ENCODE results near the gene ANKEF1. TPM values are rescaled to one million over a fixed set of nuclear protein-coding genes. Genes with fewer than 3 reads are reported as not detected.

Gene ANKEF1
- 10 to 100 TPM in 1 of 3 donors, 1 to 10 TPM in 2; 3.6 to 13.1 (median 7.3) TPM for total RNA-seq

DNA sequence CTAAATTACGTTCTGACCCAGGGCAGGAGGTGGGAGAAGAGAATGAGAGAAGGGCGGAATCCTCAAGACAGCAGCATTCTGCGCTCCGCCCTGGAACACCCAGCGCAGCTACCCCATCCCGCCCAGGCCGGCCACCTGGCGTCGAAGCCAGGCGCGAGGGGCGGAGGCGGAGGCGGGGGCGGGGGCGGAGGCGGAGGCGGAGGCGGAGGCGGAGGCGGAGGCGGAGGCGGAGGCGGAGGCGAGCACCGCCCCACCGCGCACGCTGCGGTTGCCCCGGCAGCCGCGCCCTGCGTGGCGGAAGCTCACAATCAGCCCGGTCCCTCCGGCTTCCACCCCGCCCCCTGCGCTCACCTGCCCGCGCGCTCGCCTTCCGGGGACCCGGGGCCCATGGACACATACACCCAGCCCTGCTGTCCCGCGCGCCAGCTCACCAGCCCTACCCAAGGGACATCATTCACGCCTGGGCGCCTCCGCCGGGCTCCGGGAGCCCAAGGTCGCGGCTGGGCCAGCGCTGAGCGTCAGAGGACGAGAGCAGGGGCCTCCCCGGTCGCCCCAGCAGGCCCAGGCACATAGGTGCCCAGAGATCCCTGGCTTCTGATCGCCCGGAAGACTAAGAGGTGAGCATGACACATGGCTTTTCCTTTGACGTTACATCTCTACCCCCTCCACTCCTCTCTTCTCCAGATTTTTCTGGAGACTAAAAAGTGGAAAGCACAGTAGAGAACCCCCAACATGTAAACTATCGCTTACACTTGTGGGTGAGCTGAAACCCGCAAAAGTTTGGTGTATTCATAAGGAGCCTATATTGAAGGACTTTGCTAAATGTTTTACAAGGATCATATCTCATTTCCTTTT lies at the start of gene ANKEF1:
ANKEF1 (plus strand) TSS at position 271 of the 855 bp plus-strand sequence. CDS start 3,315 bp downstream, outside the sequence.
- peak; percentile 42 to 79 for DNase-seq (ENCODE audit: low spot score in 2 of 2)
- H3K27me3 ChIP-seq = no peaks in the 10 kb centered on the region
- H3K4me1 ChIP-seq = no peaks in the 10 kb centered on the region
- no peak for TF ChIP-seq POLR2A (IDR thresholded peaks at IDR 0.05)
- TF ChIP-seq, protein P1, sequence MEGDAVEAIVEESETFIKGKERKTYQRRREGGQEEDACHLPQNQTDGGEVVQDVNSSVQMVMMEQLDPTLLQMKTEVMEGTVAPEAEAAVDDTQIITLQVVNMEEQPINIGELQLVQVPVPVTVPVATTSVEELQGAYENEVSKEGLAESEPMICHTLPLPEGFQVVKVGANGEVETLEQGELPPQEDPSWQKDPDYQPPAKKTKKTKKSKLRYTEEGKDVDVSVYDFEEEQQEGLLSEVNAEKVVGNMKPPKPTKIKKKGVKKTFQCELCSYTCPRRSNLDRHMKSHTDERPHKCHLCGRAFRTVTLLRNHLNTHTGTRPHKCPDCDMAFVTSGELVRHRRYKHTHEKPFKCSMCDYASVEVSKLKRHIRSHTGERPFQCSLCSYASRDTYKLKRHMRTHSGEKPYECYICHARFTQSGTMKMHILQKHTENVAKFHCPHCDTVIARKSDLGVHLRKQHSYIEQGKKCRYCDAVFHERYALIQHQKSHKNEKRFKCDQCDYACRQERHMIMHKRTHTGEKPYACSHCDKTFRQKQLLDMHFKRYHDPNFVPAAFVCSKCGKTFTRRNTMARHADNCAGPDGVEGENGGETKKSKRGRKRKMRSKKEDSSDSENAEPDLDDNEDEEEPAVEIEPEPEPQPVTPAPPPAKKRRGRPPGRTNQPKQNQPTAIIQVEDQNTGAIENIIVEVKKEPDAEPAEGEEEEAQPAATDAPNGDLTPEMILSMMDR (IDR thresholded peaks at IDR 0.05) = no peak
- no peak for TF ChIP-seq POLR2AphosphoS5 (IDR thresholded peaks at IDR 0.05)
- peak within 1 kb of the TSS; percentile 76 to 87 for H3K27ac ChIP-seq
- peak within 1 kb of the TSS; percentile 53 to 83 (median 62) for H3K4me3 ChIP-seq
- no peaks in the 10 kb centered on the region for H3K36me3 ChIP-seq
- intact Hi-C loops (cut with DNase I; ENCODE audit: low total_unique reads) = no loop called here
- H3K9me3 ChIP-seq = no peaks in the 10 kb centered on the region

DNA sequence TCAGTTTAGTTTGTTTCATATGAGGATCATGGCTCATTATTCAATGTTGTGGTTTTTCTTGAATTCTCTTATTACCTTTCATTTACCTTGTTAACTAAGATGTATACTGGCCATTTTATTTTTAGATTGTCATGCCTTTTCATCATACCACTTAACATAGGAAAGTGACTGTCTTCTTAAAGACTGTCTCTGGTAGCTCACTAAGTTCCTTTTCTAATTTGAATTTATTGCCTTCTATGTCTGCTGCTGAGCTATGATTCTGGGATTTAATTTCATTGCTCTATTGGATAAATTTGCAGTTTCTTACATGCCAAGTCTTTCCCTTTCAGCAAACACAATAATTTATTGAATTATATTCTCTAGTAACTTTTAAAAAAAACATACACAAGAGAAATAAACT lies 49.5 kb upstream of the ANKEF1 start:
- Histone ChIP-seq H3K27ac (no peak overlapping the region), H3K36me3 (no peaks in the 10 kb centered on the region), H3K27me3 (no peaks in the 10 kb centered on the region), H3K4me1 (no peaks in the 10 kb centered on the region), H3K9me3 (no peaks in the 10 kb centered on the region), H3K4me3 (no peak overlapping the region)
- intact Hi-C loops (cut with DNase I; ENCODE audit: low total_unique reads) = no loop called here
- no peak for DNase-seq (ENCODE audit: low spot score in 2 of 2)
- TF ChIP-seq POLR2A (IDR thresholded peaks at IDR 0.05) (no peak), POLR2AphosphoS5 (IDR thresholded peaks at IDR 0.05) (no peak)
- TF ChIP-seq, protein P1 (IDR thresholded peaks at IDR 0.05) = no peak

DNA sequence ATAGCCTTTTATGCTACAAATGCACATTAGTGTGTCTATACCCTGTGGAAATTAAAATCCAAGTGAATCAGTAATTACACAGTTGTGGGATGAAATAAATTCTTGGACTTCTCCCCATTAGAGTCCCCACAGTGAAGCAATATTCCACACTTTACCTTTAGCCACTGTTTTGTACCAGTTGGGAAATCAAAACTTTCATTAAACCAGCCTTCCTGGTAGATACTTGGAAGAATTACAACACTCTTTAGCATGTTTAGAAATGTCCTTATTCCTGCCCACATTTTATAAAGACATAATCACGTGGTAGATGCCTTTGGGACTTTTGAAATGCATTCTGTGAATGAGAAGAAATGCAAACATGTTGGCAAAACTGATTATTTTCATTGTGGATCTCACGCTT lies 49.0 kb upstream of the ANKEF1 start:
- Histone ChIP-seq H3K4me1 (no peaks in the 10 kb centered on the region), H3K27ac (no peak overlapping the region), H3K4me3 (no peak overlapping the region), H3K36me3 (no peaks in the 10 kb centered on the region), H3K27me3 (no peaks in the 10 kb centered on the region), H3K9me3 (no peaks in the 10 kb centered on the region)
- no peak for TF ChIP-seq POLR2AphosphoS5 (IDR thresholded peaks at IDR 0.05)
- TF ChIP-seq POLR2A (IDR thresholded peaks at IDR 0.05) = no peak
- TF ChIP-seq, protein P1 (IDR thresholded peaks at IDR 0.05) = no peak
- intact Hi-C loops (cut with DNase I; ENCODE audit: low total_unique reads) = no loop called here
- DNase-seq (ENCODE audit: low spot score in 2 of 2) = no peak

DNA sequence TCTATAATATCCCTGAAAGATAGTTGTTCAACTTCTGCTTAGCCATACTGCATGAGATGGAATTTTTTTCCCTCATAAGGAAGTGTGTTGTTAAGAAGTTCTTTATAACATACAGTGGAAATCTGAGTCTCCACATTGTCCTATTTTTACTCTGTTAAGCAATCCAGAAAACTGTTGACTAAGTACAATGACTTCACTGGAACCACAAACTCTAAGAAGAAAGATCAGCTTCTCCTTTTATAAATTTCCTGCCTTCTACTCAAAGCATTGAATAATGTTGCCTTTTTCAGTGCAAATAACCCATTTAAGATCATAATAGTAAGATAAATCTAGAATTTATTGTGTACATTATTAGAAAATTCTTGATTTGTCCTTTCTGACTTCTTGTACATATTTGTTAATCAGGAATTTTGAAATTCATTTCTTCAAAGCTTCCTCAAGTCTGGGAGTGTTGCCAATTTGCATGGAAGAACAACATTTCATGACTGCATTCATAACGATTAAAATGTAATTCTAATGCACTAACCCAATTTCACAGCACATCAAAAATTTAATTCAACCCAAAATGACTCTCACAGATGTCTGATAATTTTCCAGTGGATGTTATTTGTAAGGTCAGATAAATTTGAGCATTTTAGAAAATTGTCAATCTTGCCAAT lies 45.6 kb upstream of the ANKEF1 start:
- Histone ChIP-seq H3K4me3 (no peak overlapping the region), H3K27ac (no peak overlapping the region), H3K4me1 (no peaks in the 10 kb centered on the region), H3K27me3 (no peaks in the 10 kb centered on the region), H3K36me3 (no peaks in the 10 kb centered on the region), H3K9me3 (no peaks in the 10 kb centered on the region)
- no peak for TF ChIP-seq POLR2AphosphoS5 (IDR thresholded peaks at IDR 0.05)
- intact Hi-C loops (cut with DNase I; ENCODE audit: low total_unique reads) = no loop called here
- DNase-seq (ENCODE audit: low spot score in 2 of 2) = no peak

DNA sequence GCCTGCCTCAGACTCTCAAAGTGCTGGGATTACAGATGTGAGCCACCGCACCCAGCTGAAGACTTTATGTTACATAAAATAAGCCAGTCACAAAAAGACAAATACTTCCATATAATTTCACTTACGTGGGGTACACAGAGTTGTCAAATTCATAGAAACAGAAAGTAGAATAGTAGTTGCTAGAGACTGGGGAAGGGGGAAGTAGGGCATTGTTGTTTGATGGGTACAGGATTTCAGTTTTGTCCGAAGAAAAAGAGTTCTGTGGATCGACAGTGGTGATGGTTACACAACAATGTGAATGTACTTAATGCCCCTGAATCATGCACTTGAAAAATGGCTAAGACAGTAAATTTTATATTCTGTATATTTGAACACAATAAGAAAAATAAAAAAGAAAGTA lies 41.6 kb upstream of the ANKEF1 start:
- no peaks in the 10 kb centered on the region for H3K36me3 ChIP-seq
- no peaks in the 10 kb centered on the region for H3K9me3 ChIP-seq
- TF ChIP-seq POLR2AphosphoS5 (IDR thresholded peaks at IDR 0.05) (no peak), POLR2A (IDR thresholded peaks at IDR 0.05) (no peak)
- TF ChIP-seq, protein P1 (IDR thresholded peaks at IDR 0.05) = no peak
- no peak overlapping the region for H3K4me3 ChIP-seq
- intact Hi-C loops (cut with DNase I; ENCODE audit: low total_unique reads) = no loop called here
- no peaks in the 10 kb centered on the region for H3K4me1 ChIP-seq
- H3K27ac ChIP-seq = no peak overlapping the region
- no peaks in the 10 kb centered on the region for H3K27me3 ChIP-seq
- no peak for DNase-seq (ENCODE audit: low spot score in 2 of 2)
